ENCODE results near the gene UBXN11.

UBXN11 gene

GRCh38 chr1:26254404-26254803, 52.0 kb downstream of the UBXN11 start:
- TF ChIP-seq POLR2AphosphoS5 (IDR thresholded peaks at IDR 0.05; ENCODE audit: low read depth, low read length) (no peak), SIN3A (IDR thresholded peaks at IDR 0.05; ENCODE audit: borderline replicate concordance, insufficient read depth, low read length) (no peak), FOXP2 (optimal IDR thresholded peaks at IDR 0.05; ENCODE audit: borderline replicate concordance, extremely low read depth, extremely low read length, insufficient read depth) (no peak), REST (IDR thresholded peaks at IDR 0.05; ENCODE audit: insufficient read depth in 1 of 2, low read depth in 2 of 2, low read length in 2 of 2) (no peak), TAF1 (IDR thresholded peaks at IDR 0.05; ENCODE audit: borderline replicate concordance, insufficient read depth, low read length) (no peak)

GRCh38 chr1:26252718-26253117, 53.7 kb downstream of the UBXN11 start:
- TF ChIP-seq SIN3A (IDR thresholded peaks at IDR 0.05; ENCODE audit: borderline replicate concordance, insufficient read depth, low read length) = no peak
- TF ChIP-seq POLR2AphosphoS5 (IDR thresholded peaks at IDR 0.05; ENCODE audit: low read depth, low read length) = no peak
- TF ChIP-seq REST (IDR thresholded peaks at IDR 0.05; ENCODE audit: insufficient read depth in 1 of 2, low read depth in 2 of 2, low read length in 2 of 2) = no peak

- TF ChIP-seq TAF1 (IDR thresholded peaks at IDR 0.05; ENCODE audit: borderline replicate concordance, insufficient read depth, low read length) (no peak), SIN3A (IDR thresholded peaks at IDR 0.05; ENCODE audit: borderline replicate concordance, insufficient read depth, low read length) (no peak), POLR2AphosphoS5 (IDR thresholded peaks at IDR 0.05; ENCODE audit: low read depth, low read length) (no peak), FOXP2 (optimal IDR thresholded peaks at IDR 0.05; ENCODE audit: borderline replicate concordance, extremely low read depth, extremely low read length, insufficient read depth) (no peak), REST (IDR thresholded peaks at IDR 0.05; ENCODE audit: insufficient read depth in 1 of 2, low read depth in 2 of 2, low read length in 2 of 2) (no peak)
Observed at GRCh38 chr1:26239936-26240335, 66.5 kb downstream of the UBXN11 start.

GRCh38 chr1:26237230-26237966, 69.0 kb downstream of the UBXN11 start:
- no peak for TF ChIP-seq TAF1 (IDR thresholded peaks at IDR 0.05; ENCODE audit: borderline replicate concordance, insufficient read depth, low read length)
- no peak for TF ChIP-seq FOXP2 (optimal IDR thresholded peaks at IDR 0.05; ENCODE audit: borderline replicate concordance, extremely low read depth, extremely low read length, insufficient read depth)
- TF ChIP-seq SIN3A (IDR thresholded peaks at IDR 0.05; ENCODE audit: borderline replicate concordance, insufficient read depth, low read length) = no peak
- TF ChIP-seq REST (IDR thresholded peaks at IDR 0.05; ENCODE audit: insufficient read depth in 1 of 2, low read depth in 2 of 2, low read length in 2 of 2) = no peak
- TF ChIP-seq POLR2AphosphoS5 (IDR thresholded peaks at IDR 0.05; ENCODE audit: low read depth, low read length) = no peak

Data from PFSK-1 (cell line).